GM12874 (cell line): ENCODE results near the gene BACE1.

ENCODE experiments used
- TF ChIP-seq, protein P1 (sequence below): IDR thresholded peaks from 2 replicates; pipeline ENCODE4 v1.5.1; 2011; ENCODE audit warnings: low read depth, mild to moderate bottlenecking, control low read depth, low read length, moderate library complexity; ENCODE audit not compliant: insufficient read depth

BACE1 gene

DNA sequence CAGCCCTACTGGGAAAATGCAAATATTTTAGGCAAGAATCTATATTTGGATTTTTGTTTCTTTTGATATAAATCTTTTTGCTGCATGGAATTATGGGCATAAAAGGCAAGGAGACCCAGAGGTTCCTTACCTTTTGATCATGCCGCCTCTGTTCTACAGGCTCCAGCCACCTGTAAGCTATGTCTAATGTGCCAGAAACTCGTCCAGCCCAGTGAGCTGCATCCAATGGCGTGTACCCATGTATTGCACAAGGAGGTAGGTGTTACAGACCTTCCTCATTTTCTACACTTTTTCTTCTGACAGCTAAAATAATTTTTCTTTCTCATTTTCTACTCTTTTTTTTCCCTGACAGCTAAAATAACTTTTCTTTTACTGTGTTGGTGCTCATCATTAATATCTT is 33.1 kb downstream of the BACE1 start:
- TF ChIP-seq, protein P1, sequence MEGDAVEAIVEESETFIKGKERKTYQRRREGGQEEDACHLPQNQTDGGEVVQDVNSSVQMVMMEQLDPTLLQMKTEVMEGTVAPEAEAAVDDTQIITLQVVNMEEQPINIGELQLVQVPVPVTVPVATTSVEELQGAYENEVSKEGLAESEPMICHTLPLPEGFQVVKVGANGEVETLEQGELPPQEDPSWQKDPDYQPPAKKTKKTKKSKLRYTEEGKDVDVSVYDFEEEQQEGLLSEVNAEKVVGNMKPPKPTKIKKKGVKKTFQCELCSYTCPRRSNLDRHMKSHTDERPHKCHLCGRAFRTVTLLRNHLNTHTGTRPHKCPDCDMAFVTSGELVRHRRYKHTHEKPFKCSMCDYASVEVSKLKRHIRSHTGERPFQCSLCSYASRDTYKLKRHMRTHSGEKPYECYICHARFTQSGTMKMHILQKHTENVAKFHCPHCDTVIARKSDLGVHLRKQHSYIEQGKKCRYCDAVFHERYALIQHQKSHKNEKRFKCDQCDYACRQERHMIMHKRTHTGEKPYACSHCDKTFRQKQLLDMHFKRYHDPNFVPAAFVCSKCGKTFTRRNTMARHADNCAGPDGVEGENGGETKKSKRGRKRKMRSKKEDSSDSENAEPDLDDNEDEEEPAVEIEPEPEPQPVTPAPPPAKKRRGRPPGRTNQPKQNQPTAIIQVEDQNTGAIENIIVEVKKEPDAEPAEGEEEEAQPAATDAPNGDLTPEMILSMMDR: no peak

DNA sequence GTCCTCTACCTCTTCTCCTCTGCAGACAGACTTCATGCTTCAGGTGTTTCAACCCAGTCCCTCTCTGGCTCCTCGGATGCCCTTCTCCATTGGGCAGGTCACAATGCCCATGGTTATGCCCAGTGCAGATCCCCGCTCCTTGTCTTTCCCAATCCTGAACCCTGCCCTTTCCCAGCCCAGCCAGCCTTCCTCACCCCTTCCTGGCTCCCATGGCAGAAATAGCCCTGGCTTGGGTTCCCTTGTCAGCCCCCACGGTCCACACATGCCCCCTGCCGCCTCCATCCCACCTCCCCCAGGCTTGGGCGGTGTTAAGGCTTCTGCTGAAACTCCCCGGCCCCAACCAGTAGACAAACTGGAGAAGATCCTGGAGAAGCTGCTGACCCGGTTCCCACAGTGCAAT is 34.2 kb downstream of the BACE1 start:
- TF ChIP-seq, protein P1: no peak

DNA sequence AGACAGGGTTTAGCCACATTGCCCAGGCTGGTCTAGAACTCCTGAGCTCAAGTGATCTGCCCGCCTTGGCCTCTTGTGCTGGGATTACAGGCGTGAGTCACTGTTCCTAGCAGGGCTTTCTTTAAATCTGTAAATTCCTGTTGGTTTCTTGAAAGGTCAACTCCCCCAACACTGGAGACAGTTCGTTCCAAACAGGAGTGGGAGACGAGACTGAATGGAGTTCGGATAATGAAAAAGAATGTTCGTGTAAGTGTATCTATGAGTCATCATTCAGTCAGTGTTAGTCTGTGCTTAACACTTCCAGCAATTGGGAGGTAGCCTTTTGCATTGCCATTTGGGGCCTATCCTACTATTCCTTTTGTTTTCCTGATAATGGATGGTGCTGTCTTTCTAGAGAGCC is 34.9 kb downstream of the BACE1 start:
- TF ChIP-seq, protein P1: no peak

DNA sequence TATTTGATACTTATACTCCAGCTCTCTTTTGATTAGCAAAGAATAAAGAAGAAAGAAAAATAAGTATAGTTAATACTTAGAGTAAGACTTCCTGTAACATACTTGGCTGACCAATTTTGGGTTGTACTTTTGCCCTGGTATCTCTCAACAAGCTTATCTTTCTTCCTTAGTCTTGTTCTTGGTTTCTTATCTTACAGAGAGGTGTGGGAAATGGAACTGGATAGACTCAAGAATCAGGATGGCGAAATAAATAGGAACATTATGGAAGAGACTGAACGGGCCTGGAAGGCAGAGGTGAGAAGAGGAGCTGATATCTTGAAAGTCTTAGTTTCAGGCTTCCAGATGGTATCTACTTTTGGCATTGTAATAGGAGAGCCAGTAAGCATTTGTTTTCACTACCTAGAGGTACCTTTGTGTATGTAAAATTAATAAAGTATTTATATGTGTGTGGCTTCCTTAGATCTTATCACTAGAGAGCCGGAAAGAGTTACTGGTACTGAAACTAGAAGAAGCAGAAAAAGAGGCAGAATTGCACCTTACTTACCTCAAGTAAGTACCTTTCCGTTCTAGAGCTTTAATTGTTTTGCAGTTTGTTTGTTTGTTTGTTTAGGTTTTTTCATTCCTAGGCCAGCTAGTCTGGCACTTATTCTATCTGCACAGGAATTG is 36.2 kb downstream of the BACE1 start:
- TF ChIP-seq, protein P1: no peak

GRCh38 chr11:117278347-117278746 is 37.7 kb downstream of the BACE1 start:
- TF ChIP-seq, protein P1: no peak

DNA sequence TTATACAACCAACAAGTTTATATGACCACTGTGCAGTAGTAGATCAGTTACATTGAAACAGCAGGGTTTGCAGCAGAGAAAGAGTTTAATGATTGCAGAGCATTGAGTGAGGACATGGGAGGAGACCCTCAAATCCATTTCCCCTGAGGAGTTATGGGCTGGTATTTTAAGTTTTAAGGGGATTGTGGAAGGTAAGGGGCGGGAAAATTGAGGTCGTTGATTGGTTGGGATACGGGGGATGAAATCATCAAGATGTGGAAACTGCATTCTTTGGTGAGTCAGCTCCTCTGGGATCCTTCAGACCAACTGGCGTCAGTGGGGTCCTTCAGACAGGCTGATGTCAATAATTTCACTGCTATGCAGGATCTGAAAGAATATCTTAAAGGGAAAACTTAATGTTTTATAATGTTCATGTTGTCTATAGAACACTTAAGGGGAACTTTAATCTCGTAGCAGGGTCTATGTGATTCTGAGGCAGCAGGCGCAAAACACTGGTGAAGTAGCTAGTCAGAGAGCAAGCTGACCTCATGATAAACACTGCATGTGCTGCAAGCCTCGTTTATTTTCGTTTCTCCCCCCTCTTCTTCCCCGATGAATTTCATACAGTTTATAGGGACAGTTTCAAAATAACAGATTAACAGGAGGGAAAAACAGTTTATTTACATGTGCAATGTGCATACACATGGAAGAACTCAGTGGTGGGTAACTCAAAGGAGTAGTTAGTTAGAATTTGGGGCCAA is 42.3 kb downstream of the BACE1 start:
- TF ChIP-seq, protein P1: no peak

- TF ChIP-seq, protein P1: no peak
These were observed 44.8 kb downstream of the BACE1 start for GRCh38 chr11:117271208-117271607.
